OCI-LY3 (cell line): ENCODE measurements around the gene HDDC3.

ENCODE experiments used
- H2AFZ ChIP-seq: fragments of 200-600, 300-600 bp; shearing (Covaris generic); 2 replicates; pipeline ENCODE4 v1.6.0; 2014; ENCODE audit warnings: antibody characterized with exemption, low read depth, low read length
- H3K27ac ChIP-seq: fragments of 200-600, 300-600 bp; sonication (generic); 2 replicates; pipeline ENCODE4 v1.5.1; 2014; ENCODE audit warnings: mild to moderate bottlenecking, low read length, moderate library complexity, mixed read lengths
- H3K27me3 ChIP-seq: fragments of 200-600, 300-600 bp; sonication (generic); 2 replicates; pipeline ENCODE4 v1.6.1; 2014; ENCODE audit warnings: low read depth, low read length, mixed read lengths
- H3K36me3 ChIP-seq: fragments of 200-600, 300-600 bp; sonication (generic); replicated peaks from 2 replicates; pipeline ENCODE3; 2014; ENCODE audit warnings: low read depth, low read length, mixed read lengths
- H3K4me1 ChIP-seq: fragments of 300-600, 200-600 bp; sonication (generic); 2 replicates; pipeline ENCODE4 v1.6.1; 2014; ENCODE audit warnings: low read length, mixed read lengths
- H3K4me2 ChIP-seq: fragments of 200-600, 300-600 bp; sonication (generic); 2 replicates; pipeline ENCODE4 v1.6.1; 2014; ENCODE audit warnings: low read length, mixed read lengths
- H3K4me3 ChIP-seq: fragments of 300-600, 200-600 bp; sonication (generic); 2 replicates; pipeline ENCODE4 v1.5.1; 2014; ENCODE audit warnings: antibody characterized with exemption, mild to moderate bottlenecking, low read length, moderate library complexity
- H3K79me2 ChIP-seq: fragments of 300-600, 200-600 bp; shearing (Covaris generic); 2 replicates; pipeline ENCODE4 v1.6.1; 2014; ENCODE audit warnings: mild to moderate bottlenecking, low read length, mixed read lengths
- H3K9ac ChIP-seq: fragments of 300-600, 200-600 bp; shearing (Covaris generic); 2 replicates; pipeline ENCODE4 v1.6.0; 2014; ENCODE audit warnings: mild to moderate bottlenecking, low read length, moderate library complexity
- H3K9me3 ChIP-seq: fragments of 200-600, 300-600 bp; shearing (Covaris generic); 2 replicates; pipeline ENCODE4 v1.6.1; 2014; ENCODE audit warnings: low read length, mixed read lengths; ENCODE audit not compliant: insufficient read depth
- H4K20me1 ChIP-seq: fragments of 200-600, 300-600 bp; sonication (generic); 2 replicates; pipeline ENCODE4 v1.6.1; 2016; ENCODE audit warnings: low read length, mixed read lengths; ENCODE audit not compliant: insufficient read depth
- EZH2phosphoT487 ChIP-seq: fragments of 200-600 bp; shearing (Covaris generic); IDR thresholded peaks from 2 replicates; pipeline ENCODE4 v1.6.1; 2018; ENCODE audit warnings: antibody characterized with exemption, mixed run types, low read depth
- TF ChIP-seq, protein P1 (sequence below): fragments of 200-600, 300-600 bp; sonication (generic); IDR thresholded peaks from 2 replicates; pipeline ENCODE4 v1.5.1; 2014; ENCODE audit warnings: antibody characterized with exemption, low read length, low read depth

The HDDC3 gene

DNA sequence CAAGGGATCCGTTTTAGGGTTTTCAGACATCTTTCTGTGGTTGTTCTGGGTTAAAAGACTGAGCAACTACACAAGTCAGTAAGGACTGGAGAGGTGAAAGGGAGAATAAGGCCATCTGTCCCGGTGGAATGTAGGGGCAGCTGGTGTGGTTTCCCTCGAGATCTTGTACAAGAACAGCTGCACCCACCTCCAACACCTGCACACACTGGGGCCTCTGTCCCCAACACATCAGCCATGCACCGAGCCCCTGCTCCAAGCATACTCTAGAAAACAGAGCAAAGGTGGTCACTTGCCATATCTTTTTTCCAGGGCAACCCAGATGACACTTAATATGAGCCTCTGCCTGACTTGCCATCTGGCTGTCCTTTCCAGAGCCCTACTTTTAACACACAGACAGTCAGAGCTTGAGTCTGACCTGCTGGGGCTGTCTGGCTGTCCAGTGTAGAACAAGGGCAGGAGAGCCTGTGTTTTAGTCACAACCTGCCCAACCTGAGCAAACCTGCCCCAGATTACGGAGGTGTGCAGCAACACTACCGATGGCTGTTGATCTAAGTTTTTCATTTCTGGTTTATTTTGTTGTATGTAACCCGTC lies 17.0 kb downstream of the HDDC3 start:
- Histone ChIP-seq H3K9ac (no peak overlapping the region), H3K27ac (no peak overlapping the region), H3K4me1 (no peaks in the 10 kb centered on the region), H3K4me3 (no peak overlapping the region), H2AFZ (no peak overlapping the region), H3K36me3 (peaks cover 21% of the 10 kb centered on the region), H3K9me3 (no peaks in the 10 kb centered on the region), H3K27me3 (no peaks in the 10 kb centered on the region), H3K4me2 (no peak overlapping the region), H4K20me1 (no peaks in the 10 kb centered on the region), H3K79me2 (no peaks in the 10 kb centered on the region)
- TF ChIP-seq, protein P1, sequence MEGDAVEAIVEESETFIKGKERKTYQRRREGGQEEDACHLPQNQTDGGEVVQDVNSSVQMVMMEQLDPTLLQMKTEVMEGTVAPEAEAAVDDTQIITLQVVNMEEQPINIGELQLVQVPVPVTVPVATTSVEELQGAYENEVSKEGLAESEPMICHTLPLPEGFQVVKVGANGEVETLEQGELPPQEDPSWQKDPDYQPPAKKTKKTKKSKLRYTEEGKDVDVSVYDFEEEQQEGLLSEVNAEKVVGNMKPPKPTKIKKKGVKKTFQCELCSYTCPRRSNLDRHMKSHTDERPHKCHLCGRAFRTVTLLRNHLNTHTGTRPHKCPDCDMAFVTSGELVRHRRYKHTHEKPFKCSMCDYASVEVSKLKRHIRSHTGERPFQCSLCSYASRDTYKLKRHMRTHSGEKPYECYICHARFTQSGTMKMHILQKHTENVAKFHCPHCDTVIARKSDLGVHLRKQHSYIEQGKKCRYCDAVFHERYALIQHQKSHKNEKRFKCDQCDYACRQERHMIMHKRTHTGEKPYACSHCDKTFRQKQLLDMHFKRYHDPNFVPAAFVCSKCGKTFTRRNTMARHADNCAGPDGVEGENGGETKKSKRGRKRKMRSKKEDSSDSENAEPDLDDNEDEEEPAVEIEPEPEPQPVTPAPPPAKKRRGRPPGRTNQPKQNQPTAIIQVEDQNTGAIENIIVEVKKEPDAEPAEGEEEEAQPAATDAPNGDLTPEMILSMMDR = no peak
- no peak for TF ChIP-seq EZH2phosphoT487

DNA sequence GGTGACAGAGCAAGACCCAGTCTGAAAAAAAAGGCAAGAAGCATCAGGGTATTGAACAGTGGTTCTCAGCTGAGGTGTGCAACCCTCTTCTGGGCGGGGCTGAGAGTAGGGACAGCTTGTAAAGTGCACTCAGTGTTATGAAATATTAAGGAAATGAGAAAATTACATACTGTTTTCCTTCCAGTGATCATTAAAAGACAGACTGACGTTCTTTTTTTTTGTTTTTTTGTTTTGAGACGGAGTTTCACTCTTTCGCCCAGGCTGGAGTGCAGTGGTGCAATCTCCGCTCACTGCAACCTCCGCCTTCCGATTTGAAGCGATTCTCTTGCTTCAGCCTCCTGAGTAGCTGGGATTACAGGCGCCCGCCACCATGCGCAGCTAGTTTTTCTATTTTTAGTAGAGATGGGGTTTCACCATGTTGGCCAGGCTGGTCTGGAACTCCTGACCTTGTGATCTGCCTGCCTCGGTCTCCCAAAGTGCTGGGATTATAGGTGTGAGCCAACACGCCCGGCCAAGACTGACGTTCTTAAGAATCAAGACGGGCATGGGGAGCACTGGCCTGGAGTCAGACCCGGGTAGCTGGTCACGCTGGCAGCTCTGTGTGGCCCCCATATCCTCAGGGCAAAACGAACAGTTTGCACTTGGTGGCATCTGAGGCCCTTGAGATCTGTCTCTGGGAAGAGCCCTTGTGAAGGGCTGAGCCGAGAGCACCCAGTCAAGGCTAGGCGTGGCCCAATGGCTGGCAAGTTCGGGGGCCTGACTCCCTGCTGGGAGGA lies 17.9 kb downstream of the HDDC3 start:
- Histone ChIP-seq H2AFZ (no peak overlapping the region), H3K36me3 (peaks cover 17% of the 10 kb centered on the region), H3K79me2 (no peaks in the 10 kb centered on the region), H3K9ac (no peak overlapping the region), H3K9me3 (no peaks in the 10 kb centered on the region), H3K4me3 (no peak overlapping the region), H3K4me1 (no peaks in the 10 kb centered on the region), H3K27me3 (no peaks in the 10 kb centered on the region), H3K27ac (no peak overlapping the region), H3K4me2 (no peak overlapping the region), H4K20me1 (no peaks in the 10 kb centered on the region)
- TF ChIP-seq, protein P1 = no peak
- TF ChIP-seq EZH2phosphoT487 = no peak

DNA sequence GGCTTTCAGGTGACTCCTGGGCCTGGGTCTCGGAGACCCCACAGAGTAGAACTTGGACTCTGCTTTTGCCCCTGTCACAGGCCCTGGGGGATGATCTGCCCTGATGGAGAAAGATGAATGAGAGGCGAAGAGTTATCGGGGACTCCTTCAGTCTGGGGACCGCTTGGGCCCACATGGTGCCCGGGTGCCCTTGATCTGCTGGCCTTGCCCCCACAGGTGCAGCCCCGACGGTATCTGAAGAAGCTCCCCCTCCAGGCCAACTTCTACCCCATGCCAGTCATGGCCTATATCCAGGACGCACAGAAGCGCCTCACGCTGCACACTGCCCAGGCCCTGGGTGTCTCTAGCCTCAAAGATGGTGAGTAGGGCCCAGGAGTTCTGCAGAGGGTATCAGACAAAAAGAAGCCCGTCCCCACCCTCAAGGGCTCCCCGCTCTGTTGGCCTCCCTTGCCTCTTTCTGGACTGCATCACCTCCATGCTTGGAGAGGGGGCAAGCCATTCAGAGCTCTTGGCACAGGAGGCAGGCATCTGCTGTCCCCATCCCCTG lies 18.9 kb downstream of the HDDC3 start:
- Histone ChIP-seq H3K27ac (no peak overlapping the region), H4K20me1 (no peaks in the 10 kb centered on the region), H3K9me3 (no peaks in the 10 kb centered on the region), H3K9ac (no peak overlapping the region), H2AFZ (no peak overlapping the region), H3K79me2 (no peaks in the 10 kb centered on the region), H3K27me3 (no peaks in the 10 kb centered on the region), H3K4me3 (no peak overlapping the region), H3K4me2 (no peak overlapping the region), H3K4me1 (no peaks in the 10 kb centered on the region), H3K36me3 (peaks cover 15% of the 10 kb centered on the region)
- TF ChIP-seq, protein P1 = no peak
- no peak for TF ChIP-seq EZH2phosphoT487

DNA sequence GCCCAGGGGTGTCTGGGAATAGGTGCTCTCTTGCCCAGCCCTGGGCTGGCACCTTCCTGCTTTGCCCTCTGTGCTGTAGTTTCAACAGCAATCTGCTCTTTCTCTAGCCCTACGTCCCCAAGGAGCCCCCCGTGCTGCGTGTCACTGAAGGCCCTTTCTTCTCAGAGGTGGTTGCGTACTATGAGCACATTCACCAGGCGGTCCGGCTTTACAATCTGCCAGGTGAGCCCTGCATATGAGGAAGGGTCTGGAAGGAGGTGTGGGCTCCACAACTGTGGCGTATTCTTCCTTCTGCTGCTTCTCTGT lies 19.6 kb downstream of the HDDC3 start:
- no peak overlapping the region for H3K9ac ChIP-seq
- H3K9me3 ChIP-seq = no peaks in the 10 kb centered on the region
- H3K4me3 ChIP-seq = no peak overlapping the region
- H2AFZ ChIP-seq = no peak overlapping the region
- no peak overlapping the region for H3K27ac ChIP-seq
- peaks cover 14% of the 10 kb centered on the region for H3K36me3 ChIP-seq
- TF ChIP-seq, protein P1 = no peak
- TF ChIP-seq EZH2phosphoT487 = no peak
- H3K27me3 ChIP-seq = no peaks in the 10 kb centered on the region
- H4K20me1 ChIP-seq = no peaks in the 10 kb centered on the region
- no peaks in the 10 kb centered on the region for H3K79me2 ChIP-seq
- H3K4me2 ChIP-seq = no peak overlapping the region
- H3K4me1 ChIP-seq = no peaks in the 10 kb centered on the region
